ENCODE measurements around the gene CENPN.

The CENPN gene

GRCh38 chr16:81077076-81077940 lies 70.3 kb downstream of the CENPN start, which contains the start of gene C16orf46:
TSS of gene C16orf46 (minus strand) at chr16:81077238. CDS start at chr16:81063955, 13,283 bp downstream.
- Histone ChIP-seq H3K4me1 (ENCODE audit: control insufficient read depth, insufficient read depth, low read length) (no peaks in the 10 kb centered on the region), H3K27ac (ENCODE audit: insufficient read depth, low read depth, low read length, poor library complexity, severe bottlenecking) (peak within 1 kb of the TSS; percentile 88), H3K4me3 (ENCODE audit: insufficient read depth, low read depth, low read length) (peak within 1 kb of the TSS; percentile 61), H3K9me3 (ENCODE audit: control insufficient read depth, low read length) (no peaks in the 10 kb centered on the region), H3K36me3 (ENCODE audit: control insufficient read depth, insufficient read depth, low read length) (no peaks in the 10 kb centered on the region), H3K27me3 (ENCODE audit: control insufficient read depth, insufficient read depth, low read length, poor library complexity, severe bottlenecking) (no peaks in the 10 kb centered on the region)
- WGBS, 2 experiments, result 15% methylated on average over 59 of the region's 59 CpGs

- Histone ChIP-seq H3K9me3 (ENCODE audit: control insufficient read depth, low read length) (no peaks in the 10 kb centered on the region), H3K4me3 (ENCODE audit: insufficient read depth, low read depth, low read length) (no peak overlapping the region), H3K36me3 (ENCODE audit: control insufficient read depth, insufficient read depth, low read length) (peaks cover 6% of the 10 kb centered on the region), H3K4me1 (ENCODE audit: control insufficient read depth, insufficient read depth, low read length) (no peaks in the 10 kb centered on the region), H3K27ac (ENCODE audit: insufficient read depth, low read depth, low read length, poor library complexity, severe bottlenecking) (no peak overlapping the region), H3K27me3 (ENCODE audit: control insufficient read depth, insufficient read depth, low read length, poor library complexity, severe bottlenecking) (no peaks in the 10 kb centered on the region)
- WGBS, 2 experiments, result 86 to 93% methylated on average over 1 of the region's 1 CpG
Measured at GRCh38 chr16:81080233-81080632, 73.2 kb downstream of the CENPN start.

GRCh38 chr16:81081014-81081413 lies 74.0 kb downstream of the CENPN start:
- 87 to 99% methylated on average over 2 of the region's 4 CpGs for WGBS, 2 experiments
- H3K27ac ChIP-seq (ENCODE audit: insufficient read depth, low read depth, low read length, poor library complexity, severe bottlenecking), result no peak overlapping the region

More at GRCh38 chr16:81081014-81081413, 74.0 kb downstream of the CENPN start:
- Histone ChIP-seq H3K4me3 (ENCODE audit: insufficient read depth, low read depth, low read length) (no peak overlapping the region), H3K36me3 (ENCODE audit: control insufficient read depth, insufficient read depth, low read length) (peaks cover 6% of the 10 kb centered on the region), H3K9me3 (ENCODE audit: control insufficient read depth, low read length) (no peaks in the 10 kb centered on the region), H3K4me1 (ENCODE audit: control insufficient read depth, insufficient read depth, low read length) (no peaks in the 10 kb centered on the region), H3K27me3 (ENCODE audit: control insufficient read depth, insufficient read depth, low read length, poor library complexity, severe bottlenecking) (no peaks in the 10 kb centered on the region)

All from ectodermal cell (in vitro differentiated cells).